A673 (cell line): ENCODE results near the gene CCDC171.

Source experiments
- EZH2 ChIP-seq: fragments of 200-600 bp; sonication (generic); IDR thresholded peaks from 2 replicates; pipeline ENCODE4 v1.6.1; 2017; ENCODE audit warnings: borderline replicate concordance, low read depth, mild to moderate bottlenecking, mixed read lengths, antibody characterized with exemption, low read length; ENCODE audit not compliant: poor library complexity, severe bottlenecking
- TF ChIP-seq, protein P1 (sequence below): fragments of 300-800, 200-600 bp; sonication (generic); conservative IDR thresholded peaks from 2 replicates; pipeline ENCODE4 v1.5.1; 2017; ENCODE audit warnings: low read depth, mild to moderate bottlenecking, antibody characterized with exemption, low read length, moderate library complexity, mixed read lengths

DNA sequence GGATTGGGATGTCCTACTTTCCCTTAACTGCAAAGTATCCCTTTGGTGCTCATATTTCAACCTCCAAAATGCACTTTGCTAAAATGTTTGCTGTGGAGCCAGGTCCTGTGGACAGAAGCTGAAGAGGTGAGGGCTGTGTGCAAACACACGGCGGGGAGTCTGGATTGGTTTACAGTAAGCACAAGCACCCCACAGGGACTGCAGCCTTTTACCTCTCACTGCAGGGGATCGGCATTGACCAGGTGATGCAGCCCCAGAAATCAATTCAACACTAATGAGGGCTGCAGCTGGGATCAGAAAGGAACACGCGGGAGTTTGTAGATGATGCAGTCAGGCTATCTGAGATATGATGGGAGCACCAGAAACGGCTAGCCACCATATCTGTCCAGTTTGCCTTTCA lies 450.9 kb downstream of the CCDC171 start:
- TF ChIP-seq, protein P1, sequence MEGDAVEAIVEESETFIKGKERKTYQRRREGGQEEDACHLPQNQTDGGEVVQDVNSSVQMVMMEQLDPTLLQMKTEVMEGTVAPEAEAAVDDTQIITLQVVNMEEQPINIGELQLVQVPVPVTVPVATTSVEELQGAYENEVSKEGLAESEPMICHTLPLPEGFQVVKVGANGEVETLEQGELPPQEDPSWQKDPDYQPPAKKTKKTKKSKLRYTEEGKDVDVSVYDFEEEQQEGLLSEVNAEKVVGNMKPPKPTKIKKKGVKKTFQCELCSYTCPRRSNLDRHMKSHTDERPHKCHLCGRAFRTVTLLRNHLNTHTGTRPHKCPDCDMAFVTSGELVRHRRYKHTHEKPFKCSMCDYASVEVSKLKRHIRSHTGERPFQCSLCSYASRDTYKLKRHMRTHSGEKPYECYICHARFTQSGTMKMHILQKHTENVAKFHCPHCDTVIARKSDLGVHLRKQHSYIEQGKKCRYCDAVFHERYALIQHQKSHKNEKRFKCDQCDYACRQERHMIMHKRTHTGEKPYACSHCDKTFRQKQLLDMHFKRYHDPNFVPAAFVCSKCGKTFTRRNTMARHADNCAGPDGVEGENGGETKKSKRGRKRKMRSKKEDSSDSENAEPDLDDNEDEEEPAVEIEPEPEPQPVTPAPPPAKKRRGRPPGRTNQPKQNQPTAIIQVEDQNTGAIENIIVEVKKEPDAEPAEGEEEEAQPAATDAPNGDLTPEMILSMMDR, result no peak
- no peak for TF ChIP-seq EZH2
